HT1080 (cell line): Measurements from ENCODE around the gene RNGTT. TPM values are rescaled to one million over a fixed set of nuclear protein-coding genes. Genes with fewer than 3 reads are reported as not detected.
"Not testable (repeated sequence)": the region's sequence is repeated elsewhere in the genome, so short reads cannot be mapped to it uniquely, and the experiment has no call there.

Experiments used
- DNase-seq: peaks from one replicate; pipeline ENCODE4 v3.0.0-alpha.2; 2015; ENCODE audit warnings: low read depth
- total RNA-seq: library from RNA; depleted of rRNA; stranded (reverse); fragments of >200 nt; shearing (Covaris generic); gene quantifications from 2 replicates; pipeline ENCODE4 v1.2.3, GENCODE V29; 2014

Gene RNGTT
- total RNA-seq, 1 experiment from 2014 or later: 18.1 TPM

DNA sequence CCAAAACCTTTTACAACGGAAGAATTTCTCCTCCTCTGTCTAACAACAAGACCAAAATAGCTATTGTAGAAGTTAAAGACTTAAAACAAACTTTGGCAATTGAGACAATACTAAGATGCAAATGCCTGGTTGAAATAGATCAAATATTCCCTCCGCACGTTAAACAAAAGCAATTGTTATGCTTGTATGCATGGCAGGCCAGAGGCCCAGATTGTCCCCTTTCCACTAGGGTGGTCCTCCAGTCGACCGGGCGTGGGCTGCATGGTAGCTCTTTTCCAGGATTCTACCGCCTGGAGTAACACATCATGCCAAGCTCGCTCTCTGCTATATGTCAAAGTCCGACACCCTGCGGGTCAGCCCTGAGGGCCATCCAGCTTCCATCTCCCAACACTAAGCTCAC is 234.7 kb downstream of the RNGTT start:
- DNase-seq: no peak

DNA sequence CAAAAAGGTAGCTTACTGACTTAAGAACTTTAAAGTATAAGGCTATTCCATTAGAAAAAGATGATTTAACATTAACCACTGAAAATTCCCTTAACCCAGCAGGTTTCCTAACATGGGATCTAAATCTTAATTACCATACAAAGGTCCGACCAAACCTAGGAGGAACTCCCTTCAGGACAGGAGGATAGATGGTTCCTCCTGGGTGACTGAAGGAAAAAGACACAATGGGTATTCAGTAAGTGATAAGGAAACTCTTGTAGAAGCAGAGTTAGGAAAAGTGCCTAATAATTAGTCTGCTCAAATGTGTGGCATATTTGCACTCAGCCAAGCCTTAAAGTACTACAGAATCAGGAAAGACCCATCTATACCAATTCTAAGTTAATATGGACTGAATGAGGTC is 237.0 kb downstream of the RNGTT start:
- not testable (repeated sequence) for DNase-seq

GRCh38 chr6:88725111-88725975 is 238.1 kb downstream of the RNGTT start:
- peak; percentile 88 for DNase-seq

GRCh38 chr6:88722686-88723085 is 240.7 kb downstream of the RNGTT start:
- no peak for DNase-seq

GRCh38 chr6:88716399-88716798 is 247.0 kb downstream of the RNGTT start:
- not testable (repeated sequence) for DNase-seq

DNA sequence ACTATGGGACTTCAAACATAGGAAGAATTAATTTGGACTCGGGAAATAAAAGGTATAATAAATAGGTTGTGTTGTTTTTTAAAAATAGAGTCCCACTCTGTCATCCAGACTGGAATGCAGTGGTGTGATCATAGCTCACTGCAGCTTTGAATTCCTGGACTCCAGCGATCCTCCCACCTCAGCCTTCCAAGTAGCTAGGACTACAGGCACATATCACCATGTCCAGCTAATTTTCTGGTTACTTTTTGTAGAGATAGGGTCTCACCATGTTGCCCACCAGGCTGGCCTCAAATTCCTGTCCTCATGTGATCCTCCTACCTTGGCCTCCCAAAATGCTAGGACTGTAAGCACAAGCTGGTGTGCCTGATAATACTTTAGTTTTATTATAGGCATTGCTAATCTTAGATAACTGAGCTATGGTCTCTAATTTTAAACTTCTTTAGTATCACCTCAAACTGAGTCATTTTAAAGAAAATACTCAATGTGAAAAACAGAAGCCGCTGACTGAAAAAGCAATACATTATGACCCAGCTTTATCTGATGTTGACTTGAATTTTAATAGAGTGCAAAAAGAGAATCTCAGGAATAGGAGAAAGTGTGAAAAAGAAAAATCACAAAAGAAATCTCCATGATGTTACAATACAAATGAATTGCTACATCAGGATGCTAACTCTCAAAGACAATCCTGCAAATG is 251.0 kb downstream of the RNGTT start:
- no peak for DNase-seq

GRCh38 chr6:88709819-88710246 is 253.6 kb downstream of the RNGTT start:
- no peak for DNase-seq

DNA sequence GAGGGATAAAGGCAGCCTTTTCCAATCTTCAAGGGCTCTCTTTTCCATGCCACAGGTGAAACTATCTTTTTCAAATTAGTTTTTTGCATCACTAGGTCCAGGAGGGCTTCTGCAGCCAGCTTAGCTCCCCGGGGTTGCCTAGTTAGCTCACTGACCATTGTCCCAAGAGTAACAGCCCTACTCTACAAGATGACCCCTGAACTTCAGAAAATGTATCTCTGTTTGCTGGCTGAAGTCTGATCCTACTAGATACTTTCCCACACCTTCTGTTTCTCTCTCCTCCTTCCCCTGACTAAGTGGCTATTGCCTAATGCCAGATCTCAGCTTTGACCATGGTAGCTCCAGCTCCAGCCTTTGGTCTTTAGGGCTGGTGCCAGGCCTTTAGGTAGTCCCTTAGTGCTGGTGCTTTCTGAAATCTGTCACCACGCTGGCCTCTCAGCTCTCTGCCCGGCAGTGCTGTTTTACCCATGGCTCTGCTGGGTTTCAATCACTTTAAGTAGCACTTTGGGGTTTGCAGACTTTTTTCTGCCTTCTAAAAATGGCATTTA is 255.1 kb downstream of the RNGTT start:
- no peak for DNase-seq

DNA sequence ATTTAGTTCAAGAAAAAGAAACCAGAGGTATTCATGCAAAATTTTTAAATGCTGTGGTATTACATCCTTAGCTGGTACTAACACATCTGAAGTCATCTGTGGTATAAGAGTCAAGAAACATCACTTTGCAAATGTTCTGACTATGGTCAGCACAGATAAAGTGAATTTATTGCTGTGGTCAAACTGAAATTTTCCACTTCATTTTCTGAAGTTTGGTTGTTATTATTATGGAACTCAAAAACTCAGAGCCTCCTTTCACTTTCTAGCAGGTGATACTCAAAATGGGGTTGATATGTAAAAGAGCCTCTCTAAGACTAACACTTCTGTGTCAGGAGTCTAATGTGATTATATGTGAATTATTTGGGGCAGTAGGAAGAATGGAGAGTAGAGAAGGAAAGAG is 257.8 kb downstream of the RNGTT start:
- no peak for DNase-seq

- no peak for DNase-seq
Measured at GRCh38 chr6:88704980-88705379, 258.4 kb downstream of the RNGTT start.

DNA sequence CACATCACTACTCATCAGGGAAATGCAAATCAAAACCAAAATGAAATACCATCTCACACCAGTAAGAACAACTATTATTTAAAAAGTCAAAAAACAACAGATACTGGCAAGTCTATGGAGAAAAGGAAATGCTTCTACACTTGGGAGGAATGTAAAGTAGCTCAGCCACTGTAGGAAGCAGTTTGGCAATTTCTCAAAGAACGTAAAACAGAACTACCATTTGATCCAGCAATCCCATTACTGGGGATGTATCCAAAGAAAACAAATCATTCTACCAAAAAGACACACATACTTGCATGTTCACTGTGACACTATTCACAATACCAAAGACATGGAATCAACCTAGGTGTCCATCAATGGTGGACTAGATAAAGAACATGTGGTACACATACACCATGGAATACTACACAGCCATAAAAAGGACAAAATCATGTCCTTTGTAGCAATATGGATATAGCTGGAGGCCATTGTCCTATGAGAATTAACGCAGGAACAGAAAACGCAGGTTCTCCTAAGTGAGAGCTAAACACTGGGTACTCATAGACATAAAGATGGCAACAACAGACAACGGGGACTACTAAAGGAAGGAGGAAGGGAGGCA is 260.4 kb downstream of the RNGTT start:
- DNase-seq: no peak

- DNase-seq: no peak
Measured at GRCh38 chr6:88698661-88699060, 264.8 kb downstream of the RNGTT start.

- no peak for DNase-seq
Measured at GRCh38 chr6:88695937-88696336, 267.5 kb downstream of the RNGTT start.

GRCh38 chr6:88683734-88684133 is 279.7 kb downstream of the RNGTT start:
- DNase-seq: peak; percentile 71

DNA sequence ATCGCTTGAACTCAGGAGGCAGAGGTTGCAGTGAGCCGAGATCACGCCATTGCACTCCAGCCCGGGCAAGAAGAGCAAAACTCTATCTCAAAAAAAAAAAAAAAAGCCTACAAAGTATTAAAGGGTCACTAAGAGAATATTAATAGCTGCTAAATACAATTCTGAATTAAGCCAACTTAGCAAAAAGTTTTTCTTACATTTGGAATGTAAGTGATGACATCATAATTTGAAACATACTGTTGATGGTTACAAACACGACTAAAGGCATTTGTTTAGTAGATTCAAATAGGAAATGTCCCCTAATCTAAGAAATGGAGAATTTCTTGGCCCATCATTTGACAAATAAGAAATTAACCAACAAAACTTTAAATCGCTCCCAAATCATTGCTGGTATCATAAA is 282.8 kb downstream of the RNGTT start:
- DNase-seq: no peak

DNA sequence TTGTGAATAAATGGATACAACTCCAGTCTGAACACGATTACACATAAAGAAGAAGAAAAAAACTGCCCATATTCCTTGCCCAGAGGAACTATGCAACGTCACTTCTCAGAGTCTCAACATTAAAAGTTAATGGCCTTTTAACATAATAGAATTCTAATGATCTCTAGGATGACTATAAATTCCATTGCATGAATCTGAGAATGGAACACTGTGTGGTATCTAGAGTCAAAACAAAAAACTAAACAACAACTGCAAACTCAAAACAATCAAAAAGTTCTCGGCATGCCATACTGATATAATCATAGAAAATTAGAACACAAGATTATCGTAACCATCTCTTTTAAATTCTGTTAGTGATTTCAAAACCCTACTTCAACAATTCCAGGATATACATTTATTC is 283.6 kb downstream of the RNGTT start:
- no peak for DNase-seq

DNA sequence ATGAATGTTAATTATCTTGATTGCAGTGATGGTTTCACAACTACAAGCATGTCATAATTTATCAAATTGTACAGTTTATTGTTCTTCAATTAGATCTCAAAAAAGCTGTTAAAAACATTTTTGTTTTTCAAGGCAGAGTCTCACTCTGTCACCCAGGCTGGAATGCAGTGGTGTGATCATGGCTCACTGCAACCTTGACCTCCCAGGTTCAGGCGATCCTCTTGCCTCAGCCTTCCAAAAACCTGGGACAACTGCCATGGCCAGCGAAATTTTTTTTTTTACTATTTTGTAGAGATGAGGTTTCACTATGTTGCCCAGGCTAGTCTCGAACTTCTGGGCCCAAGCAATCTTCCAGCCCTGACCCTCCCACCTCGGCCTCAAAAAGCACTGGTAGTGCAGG is 286.1 kb downstream of the RNGTT start:
- no peak for DNase-seq

DNA sequence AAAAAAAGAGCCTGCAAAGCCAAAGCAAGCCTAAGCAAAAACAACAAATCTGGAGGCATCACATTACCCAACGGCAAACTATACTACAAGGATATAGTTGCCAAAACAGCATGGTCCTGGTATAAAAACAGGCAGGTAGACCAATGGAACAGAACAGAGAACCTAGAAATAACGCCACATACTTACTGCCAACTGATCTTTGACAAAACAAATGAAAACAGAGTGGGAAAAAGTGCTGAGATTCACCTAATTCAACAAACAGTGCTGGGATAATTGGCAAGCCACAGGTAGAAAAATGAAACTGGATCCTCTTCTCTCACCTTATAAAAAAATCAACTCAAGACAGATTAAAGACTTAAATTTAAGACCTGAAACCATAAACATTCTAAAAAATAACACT is 291.8 kb downstream of the RNGTT start:
- DNase-seq: no peak

GRCh38 chr6:88670369-88670768 is 293.0 kb downstream of the RNGTT start:
- DNase-seq: no peak

DNA sequence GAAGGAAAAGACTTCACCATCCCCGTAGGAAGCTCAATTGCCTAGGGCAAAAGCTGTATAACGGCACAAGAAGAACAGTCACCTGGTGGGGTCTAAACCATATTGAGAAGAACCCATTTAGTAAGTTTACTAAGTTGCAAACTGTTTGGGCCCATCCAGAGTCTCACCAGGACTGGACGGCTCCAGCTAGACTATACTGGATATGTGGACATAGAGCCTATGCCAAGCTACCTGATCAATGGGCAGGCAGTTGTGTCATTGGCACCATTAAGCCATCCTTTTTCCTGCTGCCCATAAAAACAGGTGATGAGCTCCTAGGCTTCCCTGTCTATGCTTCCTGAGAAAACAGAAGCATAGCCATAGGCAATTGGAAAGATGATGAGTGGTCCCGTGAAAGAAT is 293.9 kb downstream of the RNGTT start:
- no peak for DNase-seq

DNA sequence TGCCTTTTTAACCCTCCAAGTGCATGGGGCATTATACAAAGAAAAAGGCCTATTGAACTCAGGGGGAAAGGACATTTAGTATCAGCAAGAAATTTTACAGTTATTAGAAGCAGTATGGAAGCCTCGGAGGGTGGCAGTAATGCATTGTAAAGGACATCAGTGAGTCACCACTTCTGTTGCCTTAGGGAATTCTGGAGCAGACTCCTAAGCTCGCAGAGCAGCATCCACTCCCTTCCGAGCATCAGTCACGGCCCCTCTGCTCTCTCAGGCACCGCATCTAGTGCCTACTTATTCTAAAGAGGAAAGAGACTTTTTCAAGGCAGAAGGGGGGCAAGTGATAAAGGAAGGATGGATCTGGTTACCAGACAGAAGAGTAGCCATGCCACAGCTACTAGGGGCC is 296.5 kb downstream of the RNGTT start:
- DNase-seq: no peak

DNA sequence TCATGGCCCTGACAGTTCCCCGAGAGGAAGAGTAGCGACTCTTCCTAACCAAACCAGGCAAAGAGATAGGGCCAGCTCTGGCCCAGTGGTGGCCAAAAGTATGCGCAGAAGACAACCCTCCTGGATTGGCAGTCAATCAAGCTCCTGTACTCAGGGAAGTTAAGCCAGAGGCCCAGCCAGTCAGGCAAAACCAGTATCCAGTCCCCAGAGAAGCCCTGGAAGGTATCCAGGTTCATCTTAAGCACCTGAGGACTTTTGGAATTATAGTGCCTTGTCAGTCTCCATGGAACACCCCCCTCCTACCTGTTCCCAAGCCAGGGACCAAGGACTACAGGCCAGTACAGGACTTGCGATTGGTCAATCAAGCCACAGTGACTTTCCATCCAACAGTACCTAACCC is 298.3 kb downstream of the RNGTT start:
- no peak for DNase-seq
